ENCODE measurements around the gene DGKG.

GRCh38 chr3:186319945-186320344 lies 42.1 kb downstream of the DGKG start:
- TF ChIP-seq CREB1 (IDR thresholded peaks at IDR 0.05; ENCODE audit: low read depth), result no peak
- no peak for TF ChIP-seq SRF (IDR thresholded peaks at IDR 0.05; ENCODE audit: low read depth in 2 of 2, low read length in 2 of 2)
- no peak for TF ChIP-seq ESRRA (IDR thresholded peaks at IDR 0.05; ENCODE audit: low read length)
- TF ChIP-seq BCLAF1 (IDR thresholded peaks at IDR 0.05), result no peak
- TF ChIP-seq ZBTB11 (CRISPR knock-in tag; IDR thresholded peaks at IDR 0.05), result no peak
- TF ChIP-seq ZNF274 (IDR thresholded peaks at IDR 0.05; ENCODE audit: insufficient read depth, insufficient read length), result no peak
- TF ChIP-seq BMI1 (IDR thresholded peaks at IDR 0.05; ENCODE audit: borderline replicate concordance), result no peak
- TF ChIP-seq POLR2AphosphoS5 (IDR thresholded peaks at IDR 0.05; ENCODE audit: low read length), result no peak
- no peak for TF ChIP-seq RAD21 (IDR thresholded peaks at IDR 0.05; ENCODE audit: insufficient read depth, low read depth, low read length)
- TF ChIP-seq IKZF1 (conservative IDR thresholded peaks at IDR 0.05), result no peak
- no peak for TF ChIP-seq POLR2A (IDR thresholded peaks at IDR 0.05; ENCODE audit: low read depth, low read length)
- no peak for TF ChIP-seq TBL1XR1 (IDR thresholded peaks at IDR 0.05; ENCODE audit: low read depth, low read length)
- TF ChIP-seq CTCF (IDR thresholded peaks at IDR 0.05 in 2 of 3, conservative IDR thresholded peaks at IDR 0.05 in 1 of 3; ENCODE audit: control insufficient read depth in 2 of 3, extremely low read depth in 1 of 3, insufficient read depth in 1 of 3, low read depth in 3 of 3, low read length in 3 of 3), result no peak
- no peak for TF ChIP-seq GATAD2B (conservative IDR thresholded peaks at IDR 0.05; ENCODE audit: low read depth)
